NCI-H2196 (cell line): ENCODE results near the gene EDN2.

Experiments
- DNase-seq: peaks from one replicate; lab custom pipeline; 2025; ENCODE audit not compliant: unreplicated experiment; lab: John Stamatoyannopoulos, UW

The EDN2 gene

DNA sequence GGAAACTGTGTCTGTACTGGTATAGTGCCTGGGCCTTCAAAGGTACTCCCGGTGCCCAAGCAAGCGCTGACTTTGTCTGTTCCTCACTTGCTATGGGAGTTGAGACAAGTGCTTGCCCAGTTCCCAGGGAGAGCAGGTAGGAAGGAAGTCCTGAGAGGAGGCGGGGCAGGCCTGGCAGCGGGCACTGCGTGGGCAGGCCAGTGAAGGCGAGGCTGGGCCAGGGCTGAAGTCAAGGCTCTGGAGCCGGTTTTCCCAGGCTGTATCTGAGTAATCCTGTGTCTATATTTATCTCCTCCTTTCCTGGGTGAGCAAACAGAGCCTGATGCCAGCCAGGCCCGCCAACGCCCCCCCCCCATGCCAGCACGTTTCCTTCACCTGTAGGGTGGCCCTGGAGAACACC, 15.9 kb upstream of the EDN2 start:
- peak; percentile 83 for DNase-seq

DNA sequence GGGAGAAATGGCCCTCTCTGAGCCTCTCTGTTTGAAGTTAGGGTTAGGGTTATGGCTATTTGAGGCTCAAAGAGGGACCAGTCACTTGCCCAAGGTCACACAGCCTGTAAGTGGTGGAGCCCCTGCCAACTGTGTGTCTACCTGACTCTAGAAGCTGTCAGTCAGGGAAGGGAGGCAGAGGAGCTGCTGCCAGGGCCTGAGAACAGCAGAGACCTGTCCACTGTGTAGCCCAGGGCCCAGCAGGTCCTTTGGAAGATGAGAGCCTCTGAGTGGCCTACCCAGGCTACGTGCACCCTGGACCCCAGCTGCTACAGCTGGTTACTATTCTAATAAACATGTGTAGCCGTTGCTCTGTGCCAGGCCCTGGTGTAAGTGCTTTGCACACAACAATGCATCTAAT, 15.1 kb upstream of the EDN2 start:
- DNase-seq: no peak

DNA sequence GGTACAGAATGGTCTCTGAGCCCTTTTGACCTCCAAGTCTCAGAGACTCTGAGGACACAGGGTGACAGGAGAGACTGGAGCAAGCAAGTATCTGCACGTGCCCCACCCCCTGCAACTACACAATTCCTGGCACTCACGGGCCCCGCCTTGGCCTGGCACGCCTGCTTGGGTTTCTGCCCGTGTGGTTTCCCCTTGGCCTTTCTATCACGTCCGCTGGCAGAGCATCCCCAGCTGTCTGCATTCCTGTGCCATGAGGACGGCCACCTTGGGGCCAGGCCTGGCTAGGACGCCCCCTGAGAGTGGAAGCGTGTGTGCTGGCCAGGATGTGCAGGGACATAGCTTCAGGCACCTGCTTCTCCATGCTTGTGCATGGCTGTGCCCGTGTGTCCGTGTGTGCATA, 14.3 kb upstream of the EDN2 start:
- peak; percentile 50 for DNase-seq

DNA sequence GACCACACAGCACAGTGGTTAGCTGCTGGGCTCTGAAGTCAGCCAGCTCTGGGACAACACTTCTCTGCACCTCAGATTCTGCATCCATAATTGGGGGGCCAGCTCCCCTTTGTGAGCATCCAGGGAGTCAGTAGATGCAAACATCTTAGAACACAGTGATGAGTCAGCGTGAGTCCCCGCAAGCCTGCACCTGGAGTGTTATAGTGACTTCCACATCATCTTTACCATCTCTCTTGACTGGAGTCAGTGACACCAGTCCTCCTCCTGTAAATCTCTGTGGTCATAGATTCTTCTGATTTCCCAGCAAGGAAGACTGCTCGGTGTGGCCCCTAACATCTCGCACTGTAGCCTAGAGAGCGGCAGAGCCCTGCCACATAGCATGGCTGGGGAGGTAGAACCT, 13.9 kb upstream of the EDN2 start:
- DNase-seq: no peak

DNA sequence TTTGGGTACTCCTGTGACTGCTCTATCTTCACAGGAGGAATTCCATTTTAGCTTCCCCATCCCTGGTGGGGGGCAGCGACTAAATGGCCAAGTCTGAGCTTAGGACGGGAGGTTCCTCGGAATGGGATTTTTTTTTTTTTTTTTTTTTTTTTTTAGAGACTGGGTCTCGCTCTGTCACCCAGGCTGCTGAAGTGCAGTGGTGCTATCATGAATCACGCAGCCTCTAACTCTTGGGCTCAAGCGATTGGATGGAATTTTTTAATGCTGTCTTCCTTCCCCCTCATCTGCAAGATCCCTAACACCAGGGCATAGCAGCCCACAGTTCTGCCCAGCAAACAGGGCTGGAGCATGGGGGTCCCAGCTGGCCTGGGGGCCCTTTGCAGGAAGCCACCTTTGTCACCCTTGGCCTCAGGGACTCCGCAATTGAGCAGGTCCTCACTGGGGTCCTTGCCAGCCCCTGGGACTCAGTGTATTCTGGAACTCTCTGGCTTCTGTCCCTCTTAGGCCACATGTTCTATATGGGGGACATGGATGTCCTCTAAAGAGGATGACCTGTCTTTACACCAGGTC, 13.1 kb upstream of the EDN2 start:
- no peak for DNase-seq

DNA sequence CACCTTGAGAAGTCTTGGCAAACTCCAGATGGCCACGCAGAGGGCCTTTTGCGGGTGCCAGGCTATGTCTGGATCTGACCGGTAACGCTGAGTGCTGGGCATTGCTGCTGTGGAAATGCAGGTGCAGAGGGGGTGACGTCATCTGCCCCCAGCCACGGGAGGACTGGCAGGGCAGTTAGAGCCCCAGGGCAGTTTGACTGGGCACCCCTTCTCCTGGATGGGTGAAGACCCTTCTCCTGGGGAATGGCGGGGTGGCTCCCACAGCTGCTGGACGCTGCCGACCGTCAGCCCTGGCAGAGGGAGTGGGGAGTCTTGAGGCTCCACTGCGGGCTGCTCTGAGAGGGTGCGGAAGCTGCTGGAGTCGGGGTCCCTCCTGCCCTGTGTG, 12.6 kb upstream of the EDN2 start:
- no peak for DNase-seq

DNA sequence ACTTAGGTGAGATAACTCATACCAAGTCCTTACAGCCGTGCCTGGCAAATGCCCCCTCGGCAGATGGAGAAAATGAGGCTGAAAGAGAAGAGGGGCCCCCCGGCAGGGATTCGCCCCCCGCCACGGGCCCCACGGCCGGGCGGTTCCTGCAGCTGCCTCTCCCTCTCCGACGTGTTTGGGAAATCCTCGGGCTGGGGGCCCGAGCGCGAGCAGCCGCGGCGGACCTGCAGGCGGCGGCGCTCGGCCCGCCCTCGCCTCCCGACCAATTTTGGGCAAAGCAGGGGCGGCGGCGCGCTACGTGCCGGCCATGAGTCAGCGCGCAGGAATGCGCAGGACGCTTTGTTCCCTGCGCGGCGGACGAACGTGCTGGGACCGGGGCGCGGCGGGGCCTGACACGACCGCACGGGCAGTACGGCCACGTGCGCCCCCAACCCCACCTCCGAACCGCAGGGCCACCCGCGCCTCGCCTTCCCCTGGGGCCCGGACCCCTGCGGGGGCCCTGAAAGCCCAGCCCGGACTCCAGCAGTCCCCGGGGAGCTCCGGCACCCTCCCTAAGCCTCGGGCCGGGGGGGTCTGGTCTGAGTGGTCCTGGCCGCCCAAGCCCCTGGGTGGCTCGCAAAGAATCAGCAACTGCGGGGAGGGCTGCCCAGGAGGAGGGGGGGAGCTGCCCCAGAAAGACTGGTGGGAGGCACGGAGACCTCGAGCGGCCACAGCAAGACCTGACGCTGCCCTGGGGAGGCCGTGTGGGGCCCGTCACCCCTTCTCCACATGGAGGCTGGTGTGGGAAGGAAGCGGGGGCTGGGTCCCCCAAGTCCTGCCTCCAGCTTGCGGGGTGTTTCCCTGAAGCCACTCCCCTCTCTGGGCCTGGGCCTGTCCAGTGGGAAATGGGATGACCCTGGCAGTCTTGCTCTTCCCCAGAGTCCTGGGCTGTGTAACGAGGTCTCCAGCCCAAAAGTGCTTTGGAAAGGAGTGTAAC, 11.9 kb upstream of the EDN2 start:
- no peak for DNase-seq

DNA sequence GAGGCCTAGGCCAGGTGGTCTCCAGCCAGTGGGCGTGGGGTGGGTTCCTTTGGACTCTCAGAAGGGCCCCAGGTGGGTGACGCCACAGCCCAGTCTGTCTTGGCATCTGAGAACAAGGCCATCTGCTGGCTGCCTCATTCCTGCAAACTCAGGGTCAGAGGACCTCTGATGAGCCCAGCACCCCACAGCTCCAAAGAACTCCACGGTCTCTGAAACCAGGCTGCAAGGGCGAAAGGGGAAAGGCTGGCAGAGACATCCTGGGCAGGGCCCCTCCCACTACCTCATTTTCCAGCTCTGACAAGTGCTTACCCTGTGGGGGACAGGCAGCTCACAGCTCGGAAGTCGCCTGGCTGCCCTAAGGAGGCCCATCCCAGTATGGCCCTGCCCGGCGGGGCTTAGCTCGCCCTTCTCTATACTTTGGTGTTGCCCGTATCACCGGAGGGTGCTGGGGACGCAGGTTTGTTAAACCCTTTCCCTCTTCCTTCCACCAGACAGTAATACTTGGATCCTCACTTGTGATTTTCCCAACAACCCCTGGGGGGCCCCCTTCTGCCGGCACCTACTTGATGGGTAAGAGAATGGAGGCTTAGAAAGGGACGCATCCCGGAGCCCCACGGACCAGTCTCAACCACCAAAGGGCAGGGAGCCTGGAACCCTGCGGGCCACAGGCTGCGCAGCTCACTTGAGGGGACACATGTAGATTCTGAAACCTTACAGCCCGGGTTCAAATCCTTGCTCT, 10.9 kb upstream of the EDN2 start:
- no peak for DNase-seq

DNA sequence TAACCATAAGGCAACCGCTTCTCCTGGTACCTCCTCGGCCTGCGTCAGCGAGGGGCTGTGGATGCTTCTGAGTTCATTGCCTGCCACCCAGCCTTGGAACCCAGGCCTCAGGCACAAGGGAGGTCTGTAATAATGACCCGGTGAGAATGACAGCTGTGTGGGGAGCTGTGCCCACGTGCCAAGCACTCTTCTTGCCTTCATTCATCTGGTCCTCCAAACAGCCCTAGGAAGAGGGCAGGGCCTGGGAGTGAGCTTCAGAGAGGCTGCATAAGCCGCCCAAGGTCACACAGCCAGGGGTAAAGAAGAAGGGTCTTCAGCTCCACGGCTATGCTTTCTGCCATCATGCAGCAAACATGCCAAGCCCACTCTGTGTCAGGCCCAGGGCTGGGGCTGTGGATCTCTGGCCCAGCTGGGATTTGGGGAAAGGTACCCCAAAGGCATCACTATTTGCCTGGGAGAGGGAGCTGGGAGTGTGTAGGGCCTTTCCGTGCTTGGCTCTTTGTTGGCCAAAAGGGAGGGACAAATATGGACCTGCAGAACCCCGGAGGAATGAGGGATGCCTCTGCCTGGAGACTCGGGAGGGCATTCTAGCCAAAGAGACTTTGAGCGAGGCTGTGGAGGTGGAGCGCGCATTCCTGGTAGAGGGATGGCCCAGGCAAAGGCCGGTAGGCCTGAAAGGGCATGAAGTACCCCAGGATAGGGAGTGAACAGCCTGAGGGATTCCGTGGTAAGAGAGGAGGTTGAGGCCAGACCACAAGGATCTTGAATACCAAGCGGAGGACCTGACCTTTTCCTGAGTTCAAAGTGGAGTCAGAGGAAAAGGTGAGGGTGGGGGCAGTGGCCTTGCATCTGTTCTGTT, 10.1 kb upstream of the EDN2 start:
- no peak for DNase-seq

DNA sequence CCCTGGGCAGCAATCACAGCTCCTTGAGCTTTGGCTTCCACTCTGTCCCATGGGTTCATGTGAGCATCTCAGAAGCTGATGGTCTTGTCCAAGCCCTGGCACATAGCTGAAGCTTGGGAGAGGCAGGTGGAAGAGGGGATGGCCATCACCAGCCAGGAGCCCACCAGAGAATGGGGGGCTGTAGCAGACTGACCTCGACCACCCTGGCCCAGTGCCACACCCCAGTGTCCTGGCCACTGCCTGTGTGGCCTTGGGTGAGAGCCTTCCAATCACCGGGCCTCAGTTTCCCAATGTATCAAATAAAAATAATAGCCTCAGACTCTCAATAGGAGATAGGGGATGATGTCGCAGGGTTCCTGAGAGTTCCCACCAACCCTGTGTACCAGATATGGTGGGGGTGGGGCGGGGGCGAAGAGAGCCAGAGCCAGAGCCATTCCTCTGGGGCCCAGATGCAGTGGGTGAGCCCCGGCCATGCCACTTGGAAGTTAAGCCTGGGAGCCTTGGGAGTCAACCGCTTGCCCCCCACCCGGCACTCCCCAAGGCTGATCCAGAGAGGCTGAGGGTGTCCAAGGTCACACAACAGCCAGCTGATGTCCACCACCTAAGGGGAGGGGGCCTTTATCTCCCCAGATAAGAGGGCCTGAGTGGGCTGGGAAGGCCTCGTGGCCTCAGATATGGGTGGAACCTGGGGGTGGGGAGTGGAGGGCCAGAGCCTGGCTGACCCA, 9.3 kb upstream of the EDN2 start:
- DNase-seq: no peak

DNA sequence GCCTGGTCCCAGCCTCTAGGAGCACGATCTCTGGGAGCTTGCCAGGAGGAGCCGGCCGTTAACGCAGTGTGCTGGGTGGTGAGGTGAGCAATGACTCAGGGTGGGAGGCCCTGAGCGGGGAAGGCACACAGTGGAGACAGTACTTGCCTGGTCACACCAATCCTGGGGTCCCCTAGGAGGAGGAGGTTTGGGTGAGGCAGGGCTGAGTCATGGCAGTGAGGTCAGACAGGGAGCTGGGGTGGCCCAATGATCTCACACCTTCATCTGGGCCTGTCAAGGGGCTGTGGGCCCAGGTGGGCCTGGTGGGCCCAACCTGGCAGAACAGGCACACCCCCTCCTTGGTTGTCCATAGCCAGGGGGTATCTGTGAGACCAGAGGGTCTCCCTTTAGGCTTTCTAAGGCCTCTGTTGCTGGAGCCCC, 8.6 kb upstream of the EDN2 start:
- DNase-seq: no peak

DNA sequence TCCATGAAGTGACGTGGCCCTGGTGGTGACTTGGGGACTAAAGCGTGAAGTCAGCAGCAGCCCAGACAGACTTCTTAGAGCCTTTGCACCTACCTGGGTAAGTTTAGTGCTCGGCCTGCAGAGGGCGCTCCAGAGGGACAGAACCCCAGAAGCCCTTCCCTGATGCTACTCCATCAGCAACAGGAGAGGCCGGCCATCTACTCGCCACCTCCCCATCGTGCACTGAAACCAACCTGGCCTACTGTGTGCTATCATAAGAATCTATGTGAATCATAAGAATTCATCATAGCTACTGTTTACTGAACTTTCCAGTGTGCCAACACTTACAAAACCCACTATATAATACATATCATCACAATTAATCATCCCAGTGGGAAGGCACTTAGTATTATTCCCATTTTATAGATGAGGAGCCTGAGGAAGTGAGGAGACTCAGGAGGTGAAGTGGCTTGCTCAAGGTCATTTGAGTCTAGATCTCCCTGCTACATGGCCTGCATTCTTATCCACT, 7.9 kb upstream of the EDN2 start:
- DNase-seq: peak; percentile 14

DNA sequence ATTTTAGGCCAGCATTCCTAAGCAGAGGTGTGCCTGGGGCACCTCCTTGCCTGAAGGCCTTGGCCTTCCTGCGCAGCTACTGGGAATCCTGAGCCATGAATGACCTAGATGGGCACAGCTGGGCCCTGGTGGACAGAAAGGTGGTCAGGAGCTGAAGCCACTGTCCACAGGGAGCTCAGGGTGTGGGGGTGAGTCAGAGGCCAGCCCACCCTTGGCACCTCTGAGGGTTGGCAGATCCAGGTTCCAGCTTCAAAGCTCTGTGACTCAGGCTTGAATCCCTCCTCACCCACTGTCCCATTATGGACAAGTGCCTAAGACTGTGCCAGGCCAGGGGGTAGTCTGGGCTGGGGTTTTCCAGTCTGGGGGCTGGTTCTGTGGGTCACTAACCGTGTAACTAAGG, 6.4 kb upstream of the EDN2 start:
- DNase-seq: no peak

DNA sequence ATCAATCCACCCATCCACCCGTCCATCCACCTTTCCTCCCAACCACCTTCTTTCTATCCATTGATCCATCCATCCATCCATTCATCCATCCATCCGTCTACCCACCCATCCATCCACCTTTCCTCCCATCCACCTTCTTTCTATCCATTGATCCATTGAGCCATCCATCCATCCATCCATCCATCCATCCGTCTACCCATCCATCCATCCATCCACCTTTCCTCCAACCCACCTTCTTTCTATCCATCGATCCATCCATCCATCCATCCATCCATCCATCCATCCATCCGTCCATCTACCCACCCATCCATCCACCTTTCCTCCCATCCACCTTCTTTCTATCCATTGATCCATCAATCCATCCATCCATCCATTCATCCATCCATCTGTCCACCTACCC, 5.1 kb upstream of the EDN2 start:
- DNase-seq: no peak

DNA sequence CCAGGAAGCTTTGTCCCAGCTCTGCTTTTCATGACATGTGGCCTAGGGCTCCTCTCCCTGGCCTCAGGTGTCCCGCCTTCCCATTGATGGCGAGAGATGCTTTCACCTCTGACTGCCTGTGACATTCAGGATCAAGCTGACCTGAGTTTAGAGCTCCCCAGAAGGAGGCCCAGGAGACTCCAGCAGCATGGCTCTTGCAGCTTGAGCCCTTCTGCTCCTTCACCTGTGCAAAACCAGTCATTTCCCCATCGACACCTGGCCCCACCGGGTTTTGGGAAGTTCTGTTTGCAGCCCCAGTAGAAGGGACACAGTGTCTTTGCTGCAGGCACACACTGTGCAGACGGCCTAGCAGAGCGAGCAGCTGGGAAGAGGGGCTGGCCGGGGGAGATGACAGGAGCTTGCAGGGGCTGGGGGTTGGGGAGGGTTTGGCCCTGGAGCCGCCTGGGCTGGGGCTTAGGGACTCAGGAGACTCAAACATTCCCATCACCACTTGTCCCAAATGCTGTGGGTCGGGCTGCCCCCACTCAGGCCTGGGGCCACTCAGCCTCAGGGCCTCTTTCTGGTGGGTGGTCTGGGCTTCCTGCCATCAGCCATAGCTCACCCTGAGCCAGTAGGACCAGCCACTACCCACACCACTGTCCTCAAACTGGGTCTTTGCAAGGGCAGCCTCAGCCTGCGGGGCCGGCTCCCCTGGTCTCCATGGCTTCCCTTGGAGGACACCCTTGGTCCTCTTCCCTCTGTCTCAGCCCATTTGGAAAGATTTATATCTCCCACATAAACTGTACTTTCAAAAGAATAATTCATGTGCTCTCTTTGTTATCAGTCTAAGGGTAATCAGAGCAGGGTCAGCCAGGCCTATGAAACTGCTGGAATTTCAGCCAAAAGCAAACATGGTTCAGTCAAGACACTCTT, 3.8 kb upstream of the EDN2 start:
- DNase-seq: peak; percentile 20

DNA sequence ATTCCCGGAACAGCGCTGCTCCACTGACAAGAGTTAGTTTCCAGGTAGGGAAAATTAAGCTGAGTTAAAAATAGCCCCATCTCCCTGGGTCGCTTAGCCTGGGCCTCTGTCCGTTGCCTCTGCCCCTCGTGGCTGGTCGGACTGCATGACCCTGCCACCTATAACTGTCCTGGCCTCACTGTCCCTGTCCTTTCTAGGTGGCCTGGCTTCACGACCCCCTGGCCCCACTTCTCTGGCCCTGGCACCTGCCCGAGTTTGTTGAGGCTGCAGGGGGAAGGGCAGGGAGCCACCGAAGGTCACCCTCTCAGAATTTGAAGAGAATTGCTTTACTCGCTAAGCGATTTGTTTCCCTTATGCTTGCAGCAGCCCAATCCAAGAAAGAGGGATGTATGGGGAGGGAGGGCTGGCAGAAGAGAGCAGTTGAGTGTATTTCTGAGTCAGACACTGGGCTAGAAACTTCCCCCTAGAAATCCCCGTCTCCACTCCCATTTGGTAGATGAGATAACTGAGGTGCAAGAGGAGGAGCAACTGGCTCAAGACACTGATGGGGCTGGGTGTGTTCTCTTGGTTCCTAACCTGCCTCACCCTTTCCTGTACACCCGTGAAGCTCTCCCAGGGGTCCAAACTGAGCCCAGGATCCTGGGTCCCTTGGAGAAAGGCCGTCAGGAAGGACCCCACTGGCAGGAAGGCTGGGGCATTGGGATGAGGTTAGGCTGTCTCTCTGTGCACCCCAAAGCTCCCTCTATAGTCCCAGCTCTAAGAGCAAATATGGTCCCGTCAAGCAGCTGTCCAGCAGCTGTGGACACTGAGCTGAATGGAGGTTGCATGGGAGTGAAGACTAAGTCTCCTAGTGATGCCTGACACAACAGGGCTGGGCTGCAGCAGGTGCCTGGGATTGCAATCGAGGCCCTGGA, 2.9 kb upstream of the EDN2 start:
- DNase-seq: no peak

DNA sequence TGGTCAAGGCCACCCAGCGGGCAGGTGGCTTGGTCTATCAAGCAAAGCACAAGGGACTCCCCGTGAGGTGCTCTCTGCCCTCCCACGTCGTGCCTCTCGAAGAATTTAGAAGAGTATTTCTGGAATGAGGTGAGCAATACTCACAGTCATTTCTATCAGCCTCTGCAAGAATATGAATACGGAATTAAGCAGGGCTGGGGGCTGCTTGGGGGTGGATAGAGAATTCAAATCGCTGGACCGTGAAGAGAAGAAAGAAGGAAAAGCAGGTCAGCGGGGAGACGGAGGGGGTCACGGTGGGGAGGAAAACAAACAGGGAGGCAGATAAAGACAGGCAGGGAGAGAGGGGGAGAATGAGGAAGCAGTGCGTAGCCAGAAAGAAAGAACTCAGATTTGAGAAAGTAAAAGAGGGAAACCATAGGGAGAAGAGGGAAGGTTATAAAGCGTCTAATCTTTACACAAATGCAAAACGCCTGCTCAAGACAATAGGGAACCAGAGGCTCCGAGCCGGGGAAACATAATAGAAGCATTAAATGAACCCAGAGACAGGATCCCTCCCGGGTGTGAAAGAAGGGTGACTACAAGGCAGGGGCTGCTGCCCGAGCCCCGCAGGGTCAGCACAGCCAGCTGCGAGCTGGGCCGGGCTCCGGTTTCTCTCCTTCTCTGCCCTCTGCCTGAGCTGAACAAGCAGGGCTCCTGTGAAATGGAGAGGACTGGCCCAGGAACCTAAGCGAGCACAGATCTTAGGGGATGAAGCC, 2.1 kb upstream of the EDN2 start:
- no peak for DNase-seq

DNA sequence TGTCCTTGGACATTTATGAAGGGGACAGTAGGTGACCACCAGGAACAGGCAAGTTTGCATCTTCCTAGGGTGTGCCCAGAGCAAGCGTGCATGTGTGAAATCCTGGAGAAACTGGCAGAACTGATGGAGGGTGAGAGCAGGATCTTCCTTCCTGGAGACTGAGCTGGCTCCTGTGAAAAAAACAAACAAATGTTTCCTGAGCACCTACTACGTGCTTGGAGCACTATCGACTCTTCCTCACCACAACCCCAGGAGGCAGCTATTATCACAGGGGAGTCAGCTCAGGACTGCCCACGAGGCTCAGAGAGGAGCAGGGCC, 1.5 kb upstream of the EDN2 start:
- DNase-seq: no peak
